Ammon's horn (tissue), 1 donor: ENCODE data around the gene TBC1D9.

Source experiments
- DNase-seq: peaks from one replicate; pipeline ENCODE4 v3.0.0-alpha.2; 2016; ENCODE audit warnings: low spot score

The TBC1D9 gene

DNA sequence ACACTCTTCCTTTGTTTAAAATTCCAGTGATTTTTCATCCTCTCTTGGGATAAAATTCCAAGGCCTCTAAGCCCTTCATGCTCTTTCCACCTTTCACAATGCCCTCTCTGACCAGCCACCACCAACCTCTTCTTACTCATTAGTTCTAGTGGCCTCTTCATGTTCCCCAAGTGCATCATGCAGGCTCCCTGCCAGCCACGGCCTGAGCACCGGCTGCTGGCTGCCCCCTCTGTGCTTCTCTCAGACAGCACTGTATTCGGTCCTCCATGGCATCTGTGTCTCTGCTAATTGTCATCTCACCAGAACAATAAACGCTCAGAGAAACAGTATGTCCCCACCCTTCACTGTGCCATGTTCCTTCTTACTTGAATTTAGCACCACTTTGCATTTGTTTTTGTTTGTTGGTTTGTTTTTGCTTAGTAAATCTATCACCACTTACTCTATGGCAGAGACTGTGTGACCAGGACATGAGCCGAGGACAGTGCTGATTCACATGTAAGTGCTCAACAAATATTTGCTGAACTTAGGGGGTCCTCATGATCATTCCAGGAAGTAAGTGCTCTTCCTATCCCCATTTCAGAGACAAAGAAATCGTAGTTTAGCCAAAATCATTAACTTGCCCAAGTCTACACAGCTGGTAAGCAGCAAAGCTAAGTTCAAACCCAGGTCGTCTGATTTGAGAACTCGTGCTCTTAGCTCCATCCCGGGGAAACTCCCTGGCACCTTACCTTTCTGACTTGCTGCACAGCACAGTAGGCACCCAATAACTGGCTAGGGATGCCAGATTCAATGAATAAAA lies 110.4 kb downstream of the TBC1D9 start:
- peak; percentile 57 for DNase-seq

DNA sequence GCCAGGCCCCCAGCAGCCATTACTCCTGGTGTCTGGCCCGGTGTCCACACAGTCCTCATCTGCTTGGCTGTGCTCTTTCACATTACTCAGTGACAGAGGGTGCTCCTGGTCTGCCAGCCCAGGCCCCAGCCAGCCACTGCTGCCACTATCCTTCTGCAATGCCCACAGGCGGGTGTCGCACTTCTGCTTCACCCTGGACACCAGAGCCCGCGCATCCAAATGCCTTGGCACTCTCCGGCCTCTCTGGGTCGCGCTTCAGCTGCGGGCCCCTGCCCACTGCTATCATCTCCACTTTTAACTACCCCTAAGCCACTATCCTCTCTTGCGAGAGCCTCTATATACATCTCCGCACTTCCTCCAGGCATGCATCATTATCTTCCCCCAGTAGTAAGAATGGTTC lies 111.0 kb downstream of the TBC1D9 start:
- no peak for DNase-seq

DNA sequence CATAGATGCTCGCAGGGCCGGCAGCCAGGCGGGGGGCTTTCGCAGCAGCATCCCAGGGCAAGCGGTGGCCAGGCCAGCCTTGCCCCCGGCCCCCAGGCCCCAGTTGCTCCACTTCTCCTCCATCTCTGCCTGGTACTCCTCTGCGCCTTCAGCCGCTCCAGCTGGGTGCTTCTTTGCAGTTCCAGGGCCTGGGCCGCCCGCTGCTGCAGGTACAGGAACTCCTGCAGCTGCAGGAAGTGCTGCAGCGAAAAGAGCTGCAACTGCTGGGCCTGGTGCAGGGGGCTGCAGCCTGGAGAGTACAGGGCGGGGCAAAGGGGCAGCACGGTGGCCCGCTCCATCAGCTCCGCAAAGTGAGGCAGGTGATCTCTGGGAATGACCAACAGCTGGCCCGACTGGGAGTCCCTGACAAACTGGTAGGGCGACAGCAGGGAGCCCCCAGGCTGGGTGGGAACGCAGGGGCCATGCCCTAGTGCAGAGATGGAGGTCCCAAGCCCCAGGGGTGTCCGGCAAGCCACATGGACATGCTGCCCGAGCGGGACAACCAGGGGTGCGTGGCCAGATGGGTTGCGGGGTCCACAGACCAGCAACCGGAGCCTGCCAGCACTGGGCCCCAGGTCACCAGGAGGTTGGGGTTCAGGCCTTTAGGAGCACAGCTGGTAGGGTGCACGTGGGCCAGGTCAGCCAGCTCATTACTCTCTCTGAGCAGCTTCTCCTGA lies 111.6 kb downstream of the TBC1D9 start:
- DNase-seq: no peak

DNA sequence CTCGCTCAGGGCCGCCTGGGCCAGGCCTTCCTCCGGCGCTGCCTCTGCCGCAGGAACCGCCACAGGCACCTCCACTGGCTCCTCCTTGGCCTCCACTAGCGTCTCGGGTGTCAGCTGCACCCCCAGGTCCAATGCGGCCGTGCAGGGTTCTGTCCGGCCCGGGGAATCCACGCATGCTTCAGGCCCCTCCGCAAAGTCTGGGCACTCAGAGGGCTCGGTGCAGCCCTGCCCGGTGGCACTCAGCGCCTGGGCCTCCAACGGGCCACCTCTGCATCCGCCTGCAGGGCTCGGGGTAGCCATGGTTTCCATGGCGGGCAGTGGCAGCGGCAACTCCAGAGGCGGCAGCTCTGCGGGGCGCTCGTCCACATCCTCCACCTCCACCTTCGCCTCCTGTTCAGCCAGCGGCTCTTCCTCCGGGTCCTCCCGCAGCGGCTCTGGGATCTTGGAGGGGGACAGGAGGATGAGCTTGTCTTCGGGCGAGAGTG lies 112.6 kb downstream of the TBC1D9 start:
- no peak for DNase-seq

DNA sequence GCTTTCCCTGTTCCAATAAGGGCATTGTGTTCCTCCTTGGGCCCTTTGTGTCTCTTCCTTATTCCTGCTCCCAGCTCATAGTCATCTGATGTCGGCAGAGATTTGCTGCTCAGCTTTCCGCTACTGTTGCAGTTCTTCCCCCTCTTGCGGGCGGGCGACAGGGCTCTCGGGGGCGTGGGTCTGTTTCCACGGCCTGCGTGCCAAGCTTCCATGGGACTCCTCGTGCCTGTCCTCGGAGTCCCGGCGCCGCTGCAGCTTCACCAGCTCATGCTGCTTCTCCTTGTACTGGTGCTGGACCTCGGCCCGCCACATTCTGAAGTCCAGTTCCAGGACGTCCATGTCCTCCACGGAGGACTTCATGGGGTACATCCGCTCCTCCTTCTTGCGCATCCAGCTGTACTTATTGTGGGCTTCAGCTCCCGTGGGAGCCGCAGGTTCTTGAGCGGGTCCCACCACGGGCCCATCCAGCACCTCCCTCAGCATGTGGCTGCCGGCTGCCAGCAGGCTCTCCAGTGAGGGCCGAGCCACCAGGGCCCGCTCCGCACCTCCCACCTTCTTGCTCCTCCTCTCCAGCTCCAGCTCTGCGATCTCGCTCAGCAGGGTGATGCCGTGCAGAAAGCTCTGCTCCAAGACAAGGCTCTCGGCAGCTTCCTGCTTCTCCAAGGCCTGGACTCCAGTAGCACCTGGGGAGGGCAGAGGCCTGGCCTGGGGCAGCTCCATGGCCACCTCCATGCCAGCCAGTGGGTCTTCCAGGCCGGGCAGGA lies 113.3 kb downstream of the TBC1D9 start:
- DNase-seq: no peak

DNA sequence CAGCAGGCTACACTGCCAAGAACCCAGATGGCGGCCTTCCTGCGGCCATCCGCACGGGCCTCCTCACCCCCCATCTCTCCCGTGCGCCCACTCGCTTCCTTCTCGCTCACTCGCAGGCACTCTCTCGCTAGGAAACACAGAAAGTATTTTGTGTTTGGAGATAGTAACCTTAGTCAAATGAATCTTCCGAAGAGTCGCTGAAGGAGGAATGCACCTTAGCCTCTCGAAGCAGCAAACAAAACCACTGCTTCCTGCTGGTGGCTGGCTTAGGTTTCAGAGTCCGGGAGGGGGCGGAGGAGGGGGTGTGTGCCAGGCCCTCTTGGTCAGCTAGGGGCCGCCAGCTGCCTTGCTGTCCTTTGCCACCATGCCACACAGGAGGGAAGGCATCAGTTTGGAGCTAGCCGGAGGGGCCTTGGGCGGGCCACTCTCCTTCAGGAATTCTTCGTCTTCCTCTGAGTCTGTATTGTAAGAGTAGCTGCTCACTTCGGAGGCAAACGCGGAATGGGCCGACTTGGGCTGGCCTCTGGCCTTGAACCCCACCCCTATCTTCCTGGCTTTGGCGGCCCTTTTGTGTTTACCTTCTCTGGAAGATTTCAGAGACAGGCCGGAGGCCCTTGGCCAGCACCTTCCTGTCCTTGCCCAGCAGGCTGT lies 114.3 kb downstream of the TBC1D9 start:
- DNase-seq: no peak

DNA sequence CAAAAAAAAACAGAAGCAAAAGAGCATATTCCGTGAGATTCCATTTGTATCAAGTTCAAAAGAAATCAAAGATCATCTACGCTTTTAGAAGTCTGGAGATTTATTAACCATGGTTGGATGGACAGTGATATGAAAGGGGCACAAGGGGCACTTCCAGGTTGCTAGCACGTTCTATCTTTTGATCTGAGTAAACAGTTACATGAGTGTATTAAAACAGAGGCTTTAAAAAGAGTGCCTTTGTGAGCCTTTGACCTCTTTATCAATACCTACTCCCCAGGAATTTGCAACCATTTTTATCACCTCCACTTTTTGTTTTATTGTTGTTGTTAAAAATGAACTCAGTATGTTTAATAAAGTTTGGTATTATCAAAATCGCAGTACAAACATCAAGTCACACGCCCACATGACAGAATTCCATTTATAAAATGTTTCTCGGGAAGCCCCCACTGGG lies 115.1 kb downstream of the TBC1D9 start:
- DNase-seq: no peak

DNA sequence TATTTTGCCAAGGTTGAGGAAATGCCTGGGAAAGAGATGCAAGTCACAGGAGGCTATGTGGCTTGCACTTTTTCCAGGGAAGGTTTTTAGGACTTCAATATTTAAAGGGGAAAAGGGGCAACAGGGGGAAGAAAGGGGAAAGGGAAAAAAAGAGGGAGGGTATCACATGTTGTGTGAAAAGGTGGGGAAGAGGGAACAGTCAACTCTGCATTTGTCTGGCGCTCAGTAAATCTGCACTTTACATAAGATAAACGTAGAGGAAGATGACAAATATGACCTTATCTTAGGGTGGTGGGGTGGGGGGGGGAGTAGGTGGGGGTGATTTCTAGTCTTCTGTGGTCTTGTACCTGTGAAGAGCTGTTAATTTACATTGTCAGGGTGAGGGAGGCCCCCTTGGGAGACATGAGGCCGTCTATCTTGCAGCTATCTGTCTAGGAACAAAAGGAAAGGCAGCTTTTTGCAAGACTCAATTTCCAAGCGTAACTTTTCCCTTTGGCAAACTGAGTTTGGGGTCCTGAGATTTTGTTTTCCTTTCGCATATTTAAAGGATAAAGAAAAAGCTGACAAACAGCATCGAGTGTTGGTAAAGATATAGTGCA lies 115.9 kb downstream of the TBC1D9 start:
- DNase-seq: no peak

DNA sequence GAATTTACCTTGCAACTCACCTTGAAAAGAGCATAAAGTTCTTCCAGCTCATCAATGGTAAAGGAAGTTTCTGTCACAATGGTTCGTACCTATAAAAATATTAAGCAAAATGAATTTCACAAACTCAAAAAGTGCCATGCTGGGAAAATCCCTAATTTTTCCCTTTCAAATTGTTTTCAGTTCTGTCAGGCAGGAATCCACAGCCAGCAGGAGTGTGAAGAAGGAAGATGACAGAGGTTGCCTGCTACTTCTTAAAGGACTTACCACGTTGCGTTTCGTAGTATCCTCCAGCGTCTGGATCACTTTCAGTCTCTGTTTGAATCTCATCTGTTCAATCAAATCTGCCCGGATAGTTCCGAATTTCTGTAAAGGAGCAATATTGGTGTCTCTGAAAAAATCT lies 117.1 kb downstream of the TBC1D9 start:
- DNase-seq: no peak

DNA sequence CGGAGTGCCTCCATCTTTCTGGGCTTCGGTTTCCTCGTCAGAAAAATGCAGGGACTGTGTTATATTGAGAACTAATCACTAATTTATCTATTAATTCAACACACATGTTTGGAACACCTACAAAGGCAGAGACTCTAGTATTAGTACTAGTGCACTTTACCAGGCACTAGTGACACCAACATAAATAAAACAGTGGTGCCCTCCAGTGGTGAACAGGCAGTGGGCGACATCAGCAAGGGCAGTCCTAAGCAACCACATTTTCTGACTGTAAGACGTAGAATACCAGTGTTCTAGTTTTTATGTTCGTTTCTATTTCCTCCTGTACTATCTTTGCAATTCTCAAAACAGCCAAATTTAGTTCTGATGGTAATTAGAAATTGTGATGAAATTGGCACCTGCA lies 118.3 kb downstream of the TBC1D9 start:
- DNase-seq: peak; percentile 25

DNA sequence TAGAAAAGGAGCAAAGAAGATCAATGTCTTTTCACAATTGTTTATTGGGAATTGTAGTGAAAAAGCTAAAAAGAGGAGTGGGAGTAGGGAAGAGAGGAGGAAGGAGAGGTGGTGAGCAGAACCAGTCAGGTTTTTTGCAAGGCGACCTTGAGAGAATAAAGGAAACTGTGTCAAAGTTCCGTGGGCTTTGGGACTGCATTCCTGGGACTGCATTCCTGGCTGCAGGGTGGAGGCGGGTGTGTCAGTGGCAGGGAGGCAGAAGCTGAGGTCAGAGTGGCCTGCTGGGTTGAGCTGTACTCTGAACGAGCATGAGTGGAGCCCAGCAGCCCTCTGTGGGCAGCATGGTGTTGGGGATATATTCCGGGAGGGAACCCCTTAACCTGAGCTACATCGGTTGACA lies 120.6 kb downstream of the TBC1D9 start:
- DNase-seq: no peak

DNA sequence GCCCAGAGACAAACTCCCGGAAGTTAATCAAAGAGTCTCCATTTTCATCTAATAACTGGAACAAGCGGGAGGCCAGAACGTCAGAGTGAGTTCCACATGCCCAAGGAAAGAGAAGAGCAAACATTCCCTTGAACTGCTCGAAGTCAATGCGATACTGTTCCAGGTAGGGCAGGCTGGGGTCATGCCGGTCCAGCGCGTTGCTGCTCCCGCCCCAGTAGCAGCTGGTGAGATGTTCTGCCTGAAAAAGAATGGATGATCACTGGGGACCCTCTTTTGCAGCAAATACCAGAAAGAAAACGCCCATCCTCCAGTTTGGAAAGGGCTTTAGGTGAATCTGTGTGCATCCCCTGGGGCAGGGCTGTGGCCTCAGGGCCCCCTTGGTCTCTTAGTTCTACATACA lies 122.2 kb downstream of the TBC1D9 start:
- no peak for DNase-seq

DNA sequence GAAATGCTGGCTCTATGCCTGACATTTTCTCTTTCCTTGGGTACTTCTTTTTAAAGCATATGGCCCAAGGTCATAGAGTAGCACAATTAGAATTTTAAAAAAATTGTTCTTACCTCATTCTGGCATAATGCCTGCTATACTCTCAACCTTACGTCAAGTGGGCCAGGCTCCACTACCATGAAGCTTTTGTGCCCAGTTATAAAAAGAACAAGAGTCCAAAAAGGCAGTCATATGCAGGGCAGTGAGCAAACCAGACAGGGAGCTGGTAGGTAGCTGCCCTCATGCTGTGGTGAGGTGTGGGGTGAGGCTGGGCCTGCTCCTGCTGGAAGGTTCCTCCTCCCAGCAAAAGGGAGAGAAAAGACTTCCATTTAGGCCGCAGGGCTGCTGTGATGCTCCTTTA lies 123.1 kb downstream of the TBC1D9 start:
- no peak for DNase-seq

DNA sequence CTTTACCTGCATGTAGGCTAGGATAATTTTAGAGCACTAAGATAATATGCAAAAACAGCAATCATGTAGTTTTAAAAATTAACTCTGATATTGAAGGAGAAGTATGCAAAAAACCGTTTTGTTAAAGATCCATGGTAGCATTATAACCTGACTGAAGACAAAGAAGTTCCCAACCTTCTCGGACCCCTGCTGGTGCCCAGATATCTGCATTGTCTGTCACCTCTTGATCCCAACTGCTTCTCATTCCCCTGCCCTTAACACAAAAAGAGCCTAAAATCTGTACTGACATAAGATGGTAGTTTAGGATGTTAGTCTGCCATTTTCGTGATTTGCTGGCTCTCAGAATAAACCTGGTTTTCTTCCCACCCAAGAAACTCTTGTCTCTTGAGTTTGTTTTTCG lies 125.9 kb downstream of the TBC1D9 start:
- DNase-seq: no peak

DNA sequence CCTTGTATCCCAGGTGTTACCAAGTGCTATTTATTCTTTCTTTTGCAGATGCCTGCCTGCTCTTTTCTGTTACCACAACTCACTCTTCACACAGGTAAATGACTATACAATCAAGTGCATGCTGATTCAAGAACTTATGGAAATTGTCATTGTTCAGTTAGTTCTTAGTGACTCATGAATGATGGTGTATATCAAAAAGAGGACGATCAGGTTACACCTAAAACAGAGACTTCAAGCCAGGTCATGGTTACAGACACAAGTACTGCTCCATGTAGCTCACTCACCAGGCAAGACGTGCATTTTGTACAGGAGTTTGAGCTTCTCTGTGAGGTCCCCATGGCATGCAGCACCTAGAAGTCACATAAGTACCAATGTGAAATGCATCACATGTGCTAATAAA lies 128.2 kb downstream of the TBC1D9 start:
- no peak for DNase-seq

DNA sequence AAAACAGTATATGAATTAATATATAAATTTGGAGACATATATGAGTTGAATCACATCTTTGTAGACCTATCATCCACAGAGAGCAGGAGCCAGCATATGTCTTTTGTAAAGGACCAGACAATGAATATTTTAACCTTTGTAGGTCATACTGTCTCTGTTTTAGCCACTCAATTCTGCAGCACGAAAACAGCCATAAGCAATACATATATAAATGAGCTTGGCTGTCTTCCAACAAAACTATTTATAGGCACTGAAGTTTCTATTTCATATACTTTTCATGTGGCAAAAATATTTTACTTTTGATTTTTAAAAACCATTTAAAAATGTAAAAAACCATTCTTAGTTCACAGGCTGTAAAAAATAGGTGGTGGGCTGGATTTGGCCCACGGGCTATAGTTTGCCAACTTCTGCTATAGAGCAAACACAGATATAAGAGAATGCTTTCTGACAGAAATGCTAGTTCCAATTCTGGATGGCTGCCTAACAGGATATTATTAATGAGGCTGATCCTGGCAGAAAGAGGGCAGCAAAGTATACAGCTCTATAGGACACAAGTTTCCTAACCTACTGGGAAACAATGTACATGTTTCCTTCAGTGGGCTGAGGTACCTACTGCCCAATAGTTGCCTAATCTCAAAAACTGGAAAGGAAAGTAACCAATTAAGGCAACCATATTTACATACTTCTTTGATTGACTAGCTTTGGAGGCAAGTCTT lies 129.4 kb downstream of the TBC1D9 start:
- no peak for DNase-seq

DNA sequence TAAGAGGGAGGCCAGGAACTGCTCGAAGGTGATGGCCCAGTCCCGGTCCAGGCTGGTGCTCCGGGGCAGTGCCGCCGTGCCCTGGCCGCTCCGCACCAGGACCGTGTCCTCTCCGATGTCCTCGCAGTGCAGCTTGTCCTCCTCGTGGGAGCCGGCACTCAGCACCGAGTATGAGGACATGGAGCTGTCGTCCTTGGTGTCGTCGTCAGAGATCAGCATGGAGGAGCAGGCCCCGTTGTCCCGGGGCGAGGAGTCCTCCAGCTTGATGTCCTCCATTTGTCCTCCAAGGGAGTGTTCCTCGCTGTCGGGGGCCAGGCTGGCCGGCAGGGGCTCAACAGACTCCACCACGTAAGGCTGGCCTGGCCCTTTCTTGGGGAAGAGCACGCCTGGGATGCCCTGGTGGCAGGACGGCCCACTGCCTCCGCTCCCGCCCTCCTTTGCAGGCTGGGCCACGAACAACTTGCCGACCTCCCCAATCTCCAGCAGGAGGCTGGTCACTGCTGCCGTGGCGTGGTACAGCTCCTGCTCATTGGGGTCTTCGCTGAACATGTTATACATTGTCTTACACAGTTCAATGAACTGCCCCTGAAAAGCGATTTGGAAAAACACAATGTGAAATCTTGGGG lies 133.7 kb downstream of the TBC1D9 start:
- no peak for DNase-seq

DNA sequence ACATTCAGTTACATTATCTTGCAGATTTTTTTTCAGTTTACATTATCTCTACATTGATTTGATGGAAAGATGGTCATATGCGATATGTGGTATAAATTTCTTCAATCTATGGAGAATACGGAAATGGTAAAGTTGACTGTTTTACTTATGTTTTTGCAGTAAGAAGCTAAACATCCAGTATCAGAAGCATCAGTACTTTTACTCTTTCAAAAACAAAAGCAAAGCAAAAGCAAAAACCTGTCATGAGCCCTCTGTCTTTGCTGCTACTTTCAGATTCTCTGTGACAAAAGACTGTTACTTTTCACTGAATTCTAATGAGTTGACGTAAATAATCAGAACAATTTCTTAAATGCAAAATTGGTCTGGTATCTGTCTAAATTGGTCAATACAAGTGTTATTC lies 135.0 kb downstream of the TBC1D9 start:
- DNase-seq: no peak

DNA sequence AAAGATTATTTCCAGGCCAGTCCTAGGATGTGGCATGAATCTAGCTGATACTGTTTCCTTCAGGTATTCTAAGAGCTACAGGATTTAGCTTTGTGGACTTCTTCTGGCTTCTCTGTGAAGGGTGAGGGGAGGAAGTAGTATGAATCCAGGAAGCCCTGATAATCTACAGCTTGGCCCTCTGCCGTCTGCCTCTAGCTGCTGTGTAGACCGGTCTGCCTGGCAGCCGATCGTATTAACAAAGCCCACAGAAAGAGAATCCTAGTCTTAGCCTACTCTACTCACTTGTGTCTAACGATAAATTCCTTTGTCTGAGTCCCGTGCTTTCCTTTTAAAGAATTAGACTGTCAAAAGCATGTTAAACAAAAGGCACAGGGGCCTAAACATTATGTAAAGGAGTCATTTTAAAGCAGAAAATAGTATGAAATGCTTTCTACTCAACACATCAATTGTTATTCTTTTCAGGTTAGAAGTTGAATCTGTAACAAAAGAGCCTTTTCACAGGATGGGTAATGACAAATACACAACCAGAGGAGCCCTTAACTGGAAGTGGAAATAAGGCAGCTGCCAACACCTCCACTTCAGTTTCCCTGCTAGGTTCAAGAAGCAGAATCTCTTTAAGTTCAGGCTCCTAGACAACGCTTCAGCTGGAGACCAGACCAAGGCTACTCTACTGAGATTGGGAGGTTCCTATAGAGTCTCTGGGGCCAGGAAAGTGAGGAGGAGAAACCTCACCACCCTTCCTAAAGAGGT lies 138.5 kb downstream of the TBC1D9 start:
- DNase-seq: no peak

DNA sequence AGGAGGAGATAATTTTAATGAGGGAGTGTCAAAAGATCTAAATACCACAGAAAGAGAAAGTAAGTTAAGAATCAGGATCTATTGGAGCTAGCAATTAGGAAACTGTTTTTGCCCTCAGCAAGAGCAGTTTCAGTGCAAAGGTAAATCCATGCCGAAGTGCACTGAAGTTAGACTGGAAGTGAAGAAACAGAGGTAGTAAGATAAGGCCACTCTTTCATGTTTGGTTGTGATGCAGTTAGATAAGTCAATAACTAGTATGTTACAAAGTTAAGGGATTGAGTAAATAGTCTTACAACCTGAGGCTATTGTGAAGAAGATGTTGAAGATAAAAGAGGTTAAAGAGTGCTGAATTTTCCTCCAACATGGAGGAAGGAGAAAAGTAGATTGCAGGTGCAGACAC lies 140.7 kb downstream of the TBC1D9 start:
- no peak for DNase-seq
